Peyer's patch (tissue), 4 donors: ENCODE data around the gene COX6B2. TPM values are rescaled to one million over a fixed set of nuclear protein-coding genes. Genes with fewer than 3 reads are reported as not detected.

Experiments
- DNase-seq, 3 donors: peaks; one replicate each; pipeline ENCODE4 v3.0.0-alpha.2; 2017 to 2019
- H3K27ac ChIP-seq, 4 donors: fragments of 200-600 bp; sonication (generic); one replicate each; pipeline ENCODE4 v1.5.1; 2016 to 2019
- H3K27me3 ChIP-seq, 2 donors: fragments of 200-600 bp; sonication (generic); one replicate each; pipeline ENCODE4 v1.5.1; 2019
- H3K36me3 ChIP-seq, 3 donors: fragments of 200-600 bp; sonication (generic); one replicate each; pipeline ENCODE4 v1.5.1; 2016 to 2019
- H3K4me1 ChIP-seq, 4 donors: fragments of 200-600 bp; sonication (generic); one replicate each; pipeline ENCODE4 v1.5.1; 2016 to 2019
- H3K4me3 ChIP-seq, 4 donors: fragments of 200-600 bp; sonication (generic); 1 replicate in 3 of 4; 2 replicates in 1 of 4; pipeline ENCODE4 v1.5.1; 2016 to 2019; ENCODE audit warnings: mild to moderate bottlenecking in 1 of 4
- H3K9me3 ChIP-seq, 4 donors: fragments of 200-600 bp; sonication (generic); one replicate each; pipeline ENCODE4 v1.5.1; 2016 to 2019; ENCODE audit warnings: mild to moderate bottlenecking in 1 of 4
- CTCF ChIP-seq, 6 experiments: fragments of 450-650 bp in 4 of 6; fragments of 200-600 bp in 2 of 6; sonication (generic) in 1 of 6; IDR thresholded peaks; one replicate each; pipeline ENCODE4 v1.5.1; 2017 to 2019; ENCODE audit warnings: antibody characterized with exemption in 6 of 6, mild to moderate bottlenecking in 3 of 6, moderate library complexity in 1 of 6
- POLR2A ChIP-seq, 2 donors: fragments of 450-650 bp; IDR thresholded peaks; one replicate each; pipeline ENCODE4 v1.5.1; 2017; ENCODE audit warnings: antibody characterized with exemption in 2 of 2, mild to moderate bottlenecking in 2 of 2, moderate library complexity in 2 of 2
- total RNA-seq, 4 donors: library from RNA; depleted of rRNA; stranded (reverse); fragments of >200 nt; gene quantifications; one replicate each; pipeline ENCODE4 v1.1.0, GENCODE V29; 2016

Gene COX6B2
- total RNA-seq, 4 donors from 2014 or later: not detected

GRCh38 chr19:55392820-55393761 is 38.6 kb upstream of the COX6B2 start:
- peaks cover 0 to 17% (median 7%) of the 10 kb centered on the region in 4 donors for H3K4me1 ChIP-seq
- no peak for DNase-seq
- no peak overlapping the region for H3K4me3 ChIP-seq
- H3K27ac ChIP-seq: no peak overlapping the region
- TF ChIP-seq CTCF (IDR thresholded peaks at IDR 0.05) (no peak), POLR2A (IDR thresholded peaks at IDR 0.05) (no peak)
- peaks cover 0 to 26% (median 0%) of the 10 kb centered on the region in 3 donors for H3K36me3 ChIP-seq
- H3K27me3 ChIP-seq: no peaks in the 10 kb centered on the region
- no peaks in the 10 kb centered on the region for H3K9me3 ChIP-seq

GRCh38 chr19:55391702-55392615 is 37.4 kb upstream of the COX6B2 start:
- Histone ChIP-seq H3K4me3 (no peak overlapping the region), H3K27me3 (no peaks in the 10 kb centered on the region), H3K4me1 (peaks cover 5 to 29% (median 18%) of the 10 kb centered on the region in 4 donors), H3K27ac (no peak overlapping the region), H3K36me3 (peaks cover 0 to 38% (median 0%) of the 10 kb centered on the region in 3 donors), H3K9me3 (no peaks in the 10 kb centered on the region)
- no peak for DNase-seq
- TF ChIP-seq POLR2A (IDR thresholded peaks at IDR 0.05) (no peak), CTCF (IDR thresholded peaks at IDR 0.05) (no peak)

GRCh38 chr19:55391191-55391670 is 36.7 kb upstream of the COX6B2 start:
- no peak overlapping the region for H3K27ac ChIP-seq
- H3K9me3 ChIP-seq: no peaks in the 10 kb centered on the region
- peaks cover 0 to 40% (median 0%) of the 10 kb centered on the region in 3 donors for H3K36me3 ChIP-seq
- peaks cover 8 to 33% (median 22%) of the 10 kb centered on the region in 4 donors for H3K4me1 ChIP-seq
- DNase-seq: no peak
- H3K27me3 ChIP-seq: no peaks in the 10 kb centered on the region
- no peak for TF ChIP-seq POLR2A (IDR thresholded peaks at IDR 0.05)
- TF ChIP-seq CTCF (IDR thresholded peaks at IDR 0.05): no peak
- H3K4me3 ChIP-seq: no peak overlapping the region

GRCh38 chr19:55390461-55390880 is 36.0 kb upstream of the COX6B2 start:
- Histone ChIP-seq H3K4me3 (no peak overlapping the region), H3K27me3 (no peaks in the 10 kb centered on the region), H3K27ac (no peak overlapping the region), H3K36me3 (peaks cover 0 to 40% (median 0%) of the 10 kb centered on the region in 3 donors), H3K4me1 (peaks cover 8 to 33% (median 22%) of the 10 kb centered on the region in 4 donors), H3K9me3 (no peaks in the 10 kb centered on the region)
- TF ChIP-seq POLR2A (IDR thresholded peaks at IDR 0.05): no peak
- no peak for TF ChIP-seq CTCF (IDR thresholded peaks at IDR 0.05)
- no peak for DNase-seq
